C4-2B (cell line): ENCODE data around the gene USE1.
A peak's percentile ranks its signal among the peaks of the same experiment; 100 is the strongest.

Source experiments
- H3K27ac ChIP-seq: fragments of 450-650 bp; 2 replicates; pipeline ENCODE4 v1.5.1; 2017
- ZFX ChIP-seq: fragments of 450-650 bp; IDR thresholded peaks from 2 replicates; pipeline ENCODE4 v1.6.1; 2017
- TF ChIP-seq, protein P1 (sequence below): fragments of 450-650 bp; conservative IDR thresholded peaks from 2 replicates; pipeline ENCODE4 v1.5.1; 2017; ENCODE audit warnings: mild to moderate bottlenecking

The USE1 gene

DNA sequence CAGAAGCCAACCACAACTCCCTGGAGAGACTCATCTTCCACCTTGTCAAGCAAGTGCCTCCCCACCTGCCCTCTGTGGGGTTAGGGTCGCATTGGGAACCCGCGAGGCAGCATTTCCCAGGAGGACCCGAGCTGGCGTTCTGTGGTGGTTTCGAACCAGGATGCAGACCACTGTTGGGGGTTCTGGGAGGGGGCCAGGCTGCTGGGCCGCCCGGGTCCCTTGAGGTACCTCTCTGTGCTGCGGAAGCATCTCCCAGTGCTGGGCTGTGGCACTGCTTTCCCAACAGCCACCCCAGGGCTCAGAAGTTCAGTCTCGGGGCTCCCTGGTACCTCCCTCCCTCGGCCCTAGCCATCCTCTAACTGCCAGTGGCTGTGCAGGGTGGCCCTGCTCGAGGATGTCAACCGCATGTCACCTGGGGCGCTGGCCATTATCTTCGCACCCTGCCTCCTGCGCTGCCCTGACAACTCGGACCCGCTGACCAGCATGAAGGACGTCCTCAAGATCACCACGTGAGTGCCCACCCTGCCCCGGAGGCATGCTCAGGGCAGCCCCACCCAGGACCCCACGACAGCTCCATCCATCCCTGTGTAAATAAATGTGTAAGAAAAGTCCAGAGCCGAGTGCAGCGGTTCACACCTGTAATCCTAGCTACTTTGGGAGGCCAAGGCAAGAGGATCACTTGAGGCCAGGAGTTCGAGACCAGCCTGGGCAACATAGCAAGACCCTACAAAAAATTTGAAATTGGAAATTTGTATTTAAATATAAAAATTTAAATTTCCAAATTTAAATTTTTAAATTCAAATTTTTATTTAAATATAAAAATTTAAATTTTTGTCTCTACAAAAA lies 8.2 kb upstream of the USE1 start:
- TF ChIP-seq, protein P1, sequence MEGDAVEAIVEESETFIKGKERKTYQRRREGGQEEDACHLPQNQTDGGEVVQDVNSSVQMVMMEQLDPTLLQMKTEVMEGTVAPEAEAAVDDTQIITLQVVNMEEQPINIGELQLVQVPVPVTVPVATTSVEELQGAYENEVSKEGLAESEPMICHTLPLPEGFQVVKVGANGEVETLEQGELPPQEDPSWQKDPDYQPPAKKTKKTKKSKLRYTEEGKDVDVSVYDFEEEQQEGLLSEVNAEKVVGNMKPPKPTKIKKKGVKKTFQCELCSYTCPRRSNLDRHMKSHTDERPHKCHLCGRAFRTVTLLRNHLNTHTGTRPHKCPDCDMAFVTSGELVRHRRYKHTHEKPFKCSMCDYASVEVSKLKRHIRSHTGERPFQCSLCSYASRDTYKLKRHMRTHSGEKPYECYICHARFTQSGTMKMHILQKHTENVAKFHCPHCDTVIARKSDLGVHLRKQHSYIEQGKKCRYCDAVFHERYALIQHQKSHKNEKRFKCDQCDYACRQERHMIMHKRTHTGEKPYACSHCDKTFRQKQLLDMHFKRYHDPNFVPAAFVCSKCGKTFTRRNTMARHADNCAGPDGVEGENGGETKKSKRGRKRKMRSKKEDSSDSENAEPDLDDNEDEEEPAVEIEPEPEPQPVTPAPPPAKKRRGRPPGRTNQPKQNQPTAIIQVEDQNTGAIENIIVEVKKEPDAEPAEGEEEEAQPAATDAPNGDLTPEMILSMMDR: no peak
- TF ChIP-seq ZFX: no peak
- H3K27ac ChIP-seq: no peak overlapping the region

DNA sequence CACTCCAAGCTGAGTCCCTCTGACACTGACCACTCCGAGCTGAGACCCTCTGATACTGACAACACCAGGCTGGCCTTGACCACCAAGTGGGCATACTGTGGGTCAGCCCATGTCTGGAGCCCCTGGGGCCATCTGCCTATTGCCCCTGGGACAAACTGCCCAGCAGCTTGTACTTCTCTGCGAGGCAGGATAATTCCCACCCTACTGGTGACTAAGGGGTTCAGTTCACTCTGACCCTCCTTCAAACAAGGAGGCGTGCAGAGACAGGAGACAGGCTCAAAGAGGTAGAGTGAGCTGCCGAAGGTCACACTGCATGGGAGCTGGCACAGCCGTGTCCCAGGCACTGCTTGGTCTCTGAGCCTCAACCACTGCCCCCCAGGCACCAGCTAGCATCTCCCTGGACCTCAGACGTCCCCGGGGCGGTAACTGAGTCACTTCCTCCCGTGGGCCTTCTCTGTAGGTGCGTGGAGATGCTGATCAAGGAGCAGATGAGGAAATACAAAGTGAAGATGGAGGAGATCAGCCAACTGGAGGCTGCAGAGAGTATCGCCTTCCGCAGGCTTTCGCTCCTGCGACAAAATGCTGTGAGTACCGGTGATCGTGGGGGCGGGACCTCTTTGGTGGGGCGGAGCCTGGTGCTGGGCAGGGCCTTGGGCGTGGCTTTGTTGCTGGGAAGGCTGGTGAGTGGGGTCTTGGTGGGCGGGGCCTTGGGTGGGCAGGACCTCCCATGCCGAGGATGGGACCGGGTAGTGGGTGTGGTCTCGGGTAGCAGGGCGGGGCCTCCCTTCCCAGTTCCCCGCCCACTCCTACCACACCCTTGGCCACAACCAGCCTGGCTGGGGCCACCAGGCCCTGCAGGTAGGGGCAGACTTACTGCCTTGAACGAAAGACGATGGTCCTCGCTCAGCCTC lies 5.8 kb upstream of the USE1 start:
- TF ChIP-seq ZFX: no peak
- TF ChIP-seq, protein P1: no peak
- no peak overlapping the region for H3K27ac ChIP-seq

GRCh38 chr19:17210296-17210695 lies 4.9 kb upstream of the USE1 start:
- no peak overlapping the region for H3K27ac ChIP-seq
- TF ChIP-seq, protein P1: no peak
- no peak for TF ChIP-seq ZFX

DNA sequence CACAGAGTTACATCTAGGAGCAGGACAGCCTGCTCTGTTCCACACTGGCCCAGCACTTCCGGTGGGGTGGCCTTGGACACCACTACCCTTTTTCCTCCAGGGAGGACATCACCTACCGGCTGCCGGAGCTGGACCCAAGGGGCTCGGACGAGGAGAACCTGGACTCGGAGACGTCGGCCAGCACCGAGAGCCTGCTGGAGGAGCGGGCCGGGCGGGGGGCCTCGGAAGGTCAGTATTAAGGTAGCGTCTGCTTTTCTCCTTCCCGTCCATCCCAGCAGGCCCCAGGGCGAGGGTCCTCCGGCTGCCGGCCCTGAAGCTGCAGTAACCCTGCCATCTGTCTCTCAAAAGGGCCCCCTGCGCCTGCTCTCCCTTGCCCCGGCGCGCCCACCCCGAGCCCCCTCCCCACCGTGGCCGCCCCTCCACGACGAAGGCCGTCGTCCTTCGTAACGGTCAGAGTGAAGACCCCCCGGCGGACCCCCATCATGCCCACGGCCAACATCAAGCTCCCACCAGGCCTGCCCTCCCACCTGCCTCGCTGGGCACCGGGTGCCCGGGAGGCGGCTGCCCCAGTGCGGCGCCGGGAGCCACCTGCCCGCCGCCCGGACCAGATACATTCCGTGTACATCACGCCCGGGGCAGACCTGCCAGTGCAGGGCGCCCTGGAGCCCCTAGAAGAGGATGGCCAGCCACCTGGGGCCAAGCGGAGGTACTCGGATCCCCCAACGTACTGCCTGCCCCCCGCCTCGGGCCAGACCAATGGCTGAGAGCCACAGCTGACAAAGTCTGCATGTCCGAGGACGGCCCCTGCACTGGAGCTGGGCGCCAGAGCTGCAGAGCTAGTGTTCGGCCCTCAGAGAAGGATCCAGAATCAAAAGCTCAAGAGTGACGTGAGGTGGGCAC lies 3.4 kb upstream of the USE1 start:
- TF ChIP-seq, protein P1: no peak
- TF ChIP-seq ZFX: no peak
- no peak overlapping the region for H3K27ac ChIP-seq

GRCh38 chr19:17213334-17213733 lies 1.8 kb upstream of the USE1 start:
- TF ChIP-seq ZFX: no peak
- TF ChIP-seq, protein P1: no peak
- no peak overlapping the region for H3K27ac ChIP-seq

GRCh38 chr19:17214508-17215126 lies 540 bp upstream of the USE1 start:
- TF ChIP-seq ZFX: no peak
- TF ChIP-seq, protein P1: no peak
- H3K27ac ChIP-seq: peak overlapping the region; percentile 80
